H1 (cell line): Measurements from ENCODE around the gene BCAS1. TPM values are rescaled to one million over a fixed set of nuclear protein-coding genes. Genes with fewer than 3 reads are reported as not detected.

ENCODE experiments used
- CREB1 ChIP-seq: IDR thresholded peaks from 2 replicates; pipeline ENCODE4 v1.6.1; 2012; ENCODE audit warnings: inconsistent platforms
- RFX5 ChIP-seq: IDR thresholded peaks from 2 replicates; pipeline ENCODE4 v1.6.1; 2011; ENCODE audit warnings: low read depth, low read length, improper control_type of control experiment, borderline replicate concordance
- SRF ChIP-seq: IDR thresholded peaks from 2 replicates; pipeline ENCODE4 v1.6.1; 2011; ENCODE audit warnings: mild to moderate bottlenecking, low read depth, low read length, moderate library complexity
- polyA plus RNA-seq, 7 experiments: library from polyadenylated mRNA; depleted of rRNA in 3 of 7; stranded (reverse) in 5 of 7; unstranded in 2 of 7; fragments of >200 nt in 5 of 7; fragments of 200-250 nt in 2 of 7; gene quantifications; 1 replicate in 5 of 7; 2 replicates in 1 of 7; 4 replicates in 1 of 7; pipeline versions ENCODE4 v1.2.1 to v1.2.3, GENCODE V29; 2011 to 2013; ENCODE audit warnings: missing spikeins in 2 of 7, mixed read lengths in 2 of 7
- total RNA-seq: library from RNA; stranded (reverse); fragmentation: NEBNext Ultra II Directional; extraction: Animal tissue kit (Norgen Biotek cat#: 25700); gene quantifications from 2 replicates; pipeline ENCODE4 v1.2.1, GENCODE V29; 2021

BCAS1 gene
- total and polyA plus RNA-seq, 2 of the 8 experiments (the other 6 are each of a cell fraction or from before 2014, with no cell fraction given) = 0.06 to 0.19 TPM

GRCh38 chr20:54005524-54005923 lies 64.9 kb downstream of the BCAS1 start (continued):
- no peak for TF ChIP-seq CREB1
- no peak for TF ChIP-seq SRF
- no peak for TF ChIP-seq RFX5
- TF ChIP-seq, all 59 proteins: peak for 0
